OCI-LY7 (cell line): ENCODE data around the gene BLM.

ENCODE experiments used
- EZH2phosphoT487 ChIP-seq: fragments of 200-600 bp; sonication (generic); IDR thresholded peaks from 2 replicates; pipeline ENCODE4 v1.6.1; 2018; ENCODE audit warnings: low read depth, borderline replicate concordance, mild to moderate bottlenecking, mixed run types, antibody characterized with exemption, low read length, moderate library complexity, mixed read lengths
- TF ChIP-seq, protein P1 (sequence below): fragments of 200-600 bp; sonication (generic); conservative IDR thresholded peaks from 2 replicates; pipeline ENCODE4 v1.5.1; 2014; ENCODE audit warnings: mild to moderate bottlenecking, antibody characterized with exemption, low read length, moderate library complexity, mixed read lengths

DNA sequence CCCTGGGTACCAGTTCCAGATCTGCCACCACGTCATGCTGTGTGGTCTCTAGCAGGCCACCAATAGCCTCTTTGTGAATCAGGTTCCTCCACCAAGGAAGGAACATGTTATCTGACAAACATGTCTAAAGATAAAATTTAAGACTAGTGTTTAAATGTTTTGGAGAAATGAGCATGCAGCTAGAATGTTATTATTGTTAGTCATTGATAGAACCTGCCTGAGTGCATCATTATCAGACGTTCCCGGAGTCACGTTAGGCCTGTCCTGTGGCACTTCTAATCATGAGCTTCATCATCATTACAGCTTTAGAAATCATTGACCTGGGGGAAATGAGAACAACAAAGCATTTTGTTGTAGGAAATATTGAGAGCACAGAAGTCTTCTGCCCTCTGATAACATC lies 92.4 kb downstream of the BLM start:
- TF ChIP-seq, protein P1, sequence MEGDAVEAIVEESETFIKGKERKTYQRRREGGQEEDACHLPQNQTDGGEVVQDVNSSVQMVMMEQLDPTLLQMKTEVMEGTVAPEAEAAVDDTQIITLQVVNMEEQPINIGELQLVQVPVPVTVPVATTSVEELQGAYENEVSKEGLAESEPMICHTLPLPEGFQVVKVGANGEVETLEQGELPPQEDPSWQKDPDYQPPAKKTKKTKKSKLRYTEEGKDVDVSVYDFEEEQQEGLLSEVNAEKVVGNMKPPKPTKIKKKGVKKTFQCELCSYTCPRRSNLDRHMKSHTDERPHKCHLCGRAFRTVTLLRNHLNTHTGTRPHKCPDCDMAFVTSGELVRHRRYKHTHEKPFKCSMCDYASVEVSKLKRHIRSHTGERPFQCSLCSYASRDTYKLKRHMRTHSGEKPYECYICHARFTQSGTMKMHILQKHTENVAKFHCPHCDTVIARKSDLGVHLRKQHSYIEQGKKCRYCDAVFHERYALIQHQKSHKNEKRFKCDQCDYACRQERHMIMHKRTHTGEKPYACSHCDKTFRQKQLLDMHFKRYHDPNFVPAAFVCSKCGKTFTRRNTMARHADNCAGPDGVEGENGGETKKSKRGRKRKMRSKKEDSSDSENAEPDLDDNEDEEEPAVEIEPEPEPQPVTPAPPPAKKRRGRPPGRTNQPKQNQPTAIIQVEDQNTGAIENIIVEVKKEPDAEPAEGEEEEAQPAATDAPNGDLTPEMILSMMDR: no peak
- no peak for TF ChIP-seq EZH2phosphoT487
